Measurements from ENCODE around the gene CTNNBIP1.

The CTNNBIP1 gene

GRCh38 chr1:9823943-9824701, 85.9 kb downstream of the CTNNBIP1 start, which contains the start of gene CLSTN1 (continued):
- TF ChIP-seq ZNF423 (tag by site-specific recombination; IDR thresholded peaks at IDR 0.05) (peak; percentile 54; the same call in 1 of the 2 replicates), MYNN (tag by site-specific recombination; IDR thresholded peaks at IDR 0.05; ENCODE audit: borderline replicate concordance) (no peak), ZNF600 (tag by site-specific recombination; IDR thresholded peaks at IDR 0.05) (peak; percentile 86), ZNF302 (tag by site-specific recombination; IDR thresholded peaks at IDR 0.05; ENCODE audit: low read depth) (no peak), SP2 (tag by site-specific recombination; IDR thresholded peaks at IDR 0.05) (peak; percentile 16; the same call in 1 of the 2 replicates), ZNF585B (tag by site-specific recombination; IDR thresholded peaks at IDR 0.05) (no peak)

GRCh38 chr1:9823693-9823942, 86.5 kb downstream of the CTNNBIP1 start:
- 0 out of 2 replicates have a peak, but pooled peaks have one; percentile 29 for TF ChIP-seq YY1 (tag by site-specific recombination; IDR thresholded peaks at IDR 0.05)
- no peak for TF ChIP-seq ZBTB1 (tag by site-specific recombination; IDR thresholded peaks at IDR 0.05)
- no peak for TF ChIP-seq ZFP69B (tag by site-specific recombination; IDR thresholded peaks at IDR 0.05)
- TF ChIP-seq ZNF660 (tag by site-specific recombination; IDR thresholded peaks at IDR 0.05) = peak; percentile 45; the same call in 1 of the 2 replicates
- TF ChIP-seq ZNF677 (tag by site-specific recombination; IDR thresholded peaks at IDR 0.05) = 0 out of 2 replicates have a peak, but pooled peaks have one; percentile 28
- TF ChIP-seq ZNF548 (tag by site-specific recombination; IDR thresholded peaks at IDR 0.05) = no peak
- TF ChIP-seq ZNF394 (tag by site-specific recombination; IDR thresholded peaks at IDR 0.05; ENCODE audit: borderline replicate concordance) = no peak
- H3K27ac ChIP-seq (ENCODE audit: extremely low read depth, low read depth, low read length) = peak overlapping the region; percentile 83
- H3K9me3 ChIP-seq (ENCODE audit: control insufficient read depth, insufficient read depth, low read depth, low read length) = no peaks in the 10 kb centered on the region
- CTCF ChIA-PET = interaction anchor here (0.6 kb wide), 2 partner anchors 38 to 240 kb away, joined by 3 read pairs; no protein-coding TSS in a partner anchor
- peaks cover 24% of the 10 kb centered on the region for H3K4me1 ChIP-seq (ENCODE audit: control insufficient read depth, insufficient read depth, low read length)
- H3K36me3 ChIP-seq (ENCODE audit: control insufficient read depth in 2 of 2, insufficient read depth in 1 of 2, low read length in 2 of 2) = no peaks in the 10 kb centered on the region; a peak in 1 of 3 replicates
- POLR2A ChIA-PET = no interaction called here
- peak overlapping the region; percentile 89 for H3K4me3 ChIP-seq (ENCODE audit: low read depth, low read length)

GRCh38 chr1:9822897-9823692, 87.0 kb downstream of the CTNNBIP1 start:
- H3K36me3 ChIP-seq (ENCODE audit: control insufficient read depth in 2 of 2, insufficient read depth in 1 of 2, low read length in 2 of 2) = no peaks in the 10 kb centered on the region; a peak in 1 of 3 replicates
- peak overlapping the region; percentile 89 for H3K4me3 ChIP-seq (ENCODE audit: low read depth, low read length)
- ChIA-PET CTCF (interaction anchor here (0.6 to 1.8 kb wide), 3 partner anchors 32 to 39 kb away, joined by 3 to 10 read pairs (median 5); no protein-coding TSS in a partner anchor), POLR2A (interaction anchor here (1.0 kb wide), 1 partner anchor 18 kb away, joined by 3 read pairs; no protein-coding TSS in a partner anchor)
- no peaks in the 10 kb centered on the region for H3K9me3 ChIP-seq (ENCODE audit: control insufficient read depth, insufficient read depth, low read depth, low read length)
- peak overlapping the region; percentile 83 for H3K27ac ChIP-seq (ENCODE audit: extremely low read depth, low read depth, low read length)
- peaks cover 24% of the 10 kb centered on the region for H3K4me1 ChIP-seq (ENCODE audit: control insufficient read depth, insufficient read depth, low read length)
- TF ChIP-seq ZNF16 (tag by site-specific recombination; IDR thresholded peaks at IDR 0.05; ENCODE audit: low read depth) (no peak), ZSCAN16 (tag by site-specific recombination; IDR thresholded peaks at IDR 0.05) (no peak), PRDM4 (tag by site-specific recombination; IDR thresholded peaks at IDR 0.05) (peak; percentile 92), ZNF785 (tag by site-specific recombination; IDR thresholded peaks at IDR 0.05) (no peak), ZSCAN23 (tag by site-specific recombination; IDR thresholded peaks at IDR 0.05) (no peak), BCL6B (tag by site-specific recombination; IDR thresholded peaks at IDR 0.05) (no peak), ZNF366 (tag by site-specific recombination; conservative IDR thresholded peaks at IDR 0.05) (no peak), KLF17 (tag by site-specific recombination; IDR thresholded peaks at IDR 0.05) (peak; percentile 39; the same call in 1 of the 2 replicates), ZNF571 (tag by site-specific recombination; IDR thresholded peaks at IDR 0.05) (no peak), ZNF155 (tag by site-specific recombination; IDR thresholded peaks at IDR 0.05) (no peak), ZNF362 (tag by site-specific recombination; IDR thresholded peaks at IDR 0.05) (no peak), OSR2 (tag by site-specific recombination; IDR thresholded peaks at IDR 0.05) (no peak), HOXD13 (CRISPR knock-in tag; IDR thresholded peaks at IDR 0.05; ENCODE audit: borderline replicate concordance) (no peak), ZNF768 (tag by site-specific recombination; IDR thresholded peaks at IDR 0.05) (no peak; the same call in 1 of the 2 replicates)

All from HEK293 (cell line).